NCI-H128 (cell line): Measurements from ENCODE around the gene KCNN3.
A peak's percentile ranks its signal among the peaks of the same experiment; 100 is the strongest.

Source experiments
- DNase-seq: peaks from one replicate; lab custom pipeline; 2025; ENCODE audit not compliant: unreplicated experiment; lab: John Stamatoyannopoulos, UW

The KCNN3 gene

DNA sequence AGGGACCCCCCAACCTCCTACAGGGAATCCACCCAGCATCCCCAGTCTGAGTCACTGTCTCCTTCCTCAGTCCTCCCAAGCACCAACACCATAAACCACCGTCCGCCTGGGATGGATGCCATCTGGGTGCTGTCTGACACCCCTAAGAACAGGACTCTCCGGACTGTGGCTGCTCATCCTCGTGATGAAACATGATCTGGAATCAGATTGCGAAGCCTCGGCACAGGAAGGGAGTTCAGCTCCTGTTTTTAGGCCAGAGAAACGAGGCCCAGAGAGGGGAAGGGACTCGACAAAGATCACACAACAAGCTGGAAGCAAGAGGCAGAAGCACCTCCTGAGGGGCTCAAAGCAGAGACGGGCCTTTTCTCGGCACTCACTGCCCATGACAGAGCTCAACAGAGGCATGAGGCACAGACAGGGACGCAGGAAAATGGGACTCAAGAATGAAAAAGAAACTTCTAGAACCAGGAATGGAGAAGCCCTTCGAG is 8.4 kb downstream of the KCNN3 start:
- no peak for DNase-seq

GRCh38 chr1:154860156-154860870 is 9.8 kb downstream of the KCNN3 start:
- DNase-seq = no peak

- no peak for DNase-seq
These were observed 10.3 kb downstream of the KCNN3 start for GRCh38 chr1:154859786-154860155.

GRCh38 chr1:154859151-154859785 is 10.8 kb downstream of the KCNN3 start:
- DNase-seq = no peak

GRCh38 chr1:154857441-154858215 is 12.5 kb downstream of the KCNN3 start:
- DNase-seq = no peak

GRCh38 chr1:154857022-154857421 is 13.1 kb downstream of the KCNN3 start:
- no peak for DNase-seq

DNA sequence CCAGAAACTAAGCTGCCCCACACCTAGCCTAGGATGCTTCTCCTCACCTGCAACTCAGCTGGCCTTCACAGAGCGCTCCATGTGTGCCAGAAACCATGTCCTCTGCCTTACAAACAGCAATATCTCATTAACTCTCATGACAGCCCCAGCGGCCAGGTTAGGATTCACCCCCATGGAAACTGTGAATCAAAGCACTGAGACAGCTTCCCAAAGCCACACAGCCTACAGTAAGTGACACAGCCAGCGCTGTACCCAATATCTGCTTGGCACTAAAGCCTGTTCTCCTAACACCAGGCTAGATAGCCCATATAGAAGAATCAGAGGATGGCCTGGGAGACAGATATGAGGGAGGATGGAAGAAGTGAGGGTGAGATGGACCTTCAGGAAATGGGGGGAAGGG is 13.5 kb downstream of the KCNN3 start:
- DNase-seq = no peak

- DNase-seq = no peak
These were observed 14.0 kb downstream of the KCNN3 start for GRCh38 chr1:154856049-154856448.

DNA sequence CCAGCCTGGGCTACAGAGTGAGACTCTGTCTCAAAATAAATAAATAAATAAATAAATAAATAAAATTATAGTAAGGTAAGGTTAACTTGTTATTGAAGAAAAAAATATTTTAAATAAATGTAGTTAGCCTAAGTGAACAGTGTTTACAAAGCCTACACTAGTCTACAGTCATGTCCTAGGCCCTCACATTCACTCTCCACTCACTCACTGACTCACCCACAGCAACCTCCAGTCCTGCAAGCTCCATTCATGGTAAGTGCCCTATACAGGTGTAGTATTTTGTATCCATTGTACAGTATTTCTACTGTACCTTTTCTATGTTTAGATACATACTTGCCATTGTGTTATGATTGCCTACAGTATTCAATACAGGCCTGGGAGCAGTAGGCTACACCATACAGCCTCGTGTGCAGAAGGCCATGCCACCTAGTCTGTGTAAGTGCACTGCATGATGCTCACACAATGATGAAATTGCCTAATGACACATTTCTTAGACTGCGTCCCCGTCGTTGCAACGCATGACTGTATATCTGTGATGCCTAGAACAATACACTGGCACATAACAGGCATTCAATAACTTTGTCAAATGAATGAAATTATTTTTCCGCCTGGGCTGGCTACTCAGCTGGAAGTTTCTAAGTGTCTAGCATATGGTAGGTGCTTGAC is 14.8 kb downstream of the KCNN3 start:
- no peak for DNase-seq

GRCh38 chr1:154852845-154853244 is 17.2 kb downstream of the KCNN3 start:
- no peak for DNase-seq

GRCh38 chr1:154851392-154852177 is 18.5 kb downstream of the KCNN3 start:
- no peak for DNase-seq

DNA sequence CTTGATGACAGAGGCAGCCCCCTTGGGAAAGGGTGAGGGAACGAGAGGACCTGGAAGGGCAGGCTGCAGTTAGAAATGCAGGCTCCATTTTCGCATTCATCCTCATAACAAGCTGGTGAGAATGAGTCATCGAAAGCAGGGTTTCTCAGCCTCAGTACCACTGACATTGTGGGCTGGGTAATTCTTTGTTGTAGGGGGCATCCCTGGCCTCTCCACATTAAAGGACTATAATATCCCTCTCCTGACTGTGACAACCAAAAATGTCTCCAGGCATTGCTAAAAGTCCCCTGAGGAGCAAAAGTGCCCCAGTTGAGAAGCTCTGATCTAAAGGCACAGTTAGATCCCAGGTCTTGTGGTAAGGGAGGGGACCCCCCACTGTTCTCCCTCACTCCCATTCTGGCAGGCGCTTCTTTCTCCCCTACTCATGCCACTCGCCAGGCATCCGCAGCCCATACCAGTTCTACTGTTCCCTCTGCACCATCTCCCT is 20.4 kb downstream of the KCNN3 start:
- no peak for DNase-seq

GRCh38 chr1:154848983-154849382 is 21.1 kb downstream of the KCNN3 start:
- DNase-seq = no peak

GRCh38 chr1:154847891-154848290 is 22.2 kb downstream of the KCNN3 start:
- DNase-seq = peak; percentile 34

GRCh38 chr1:154846565-154847442 is 23.3 kb downstream of the KCNN3 start:
- DNase-seq = no peak

- DNase-seq = no peak
These were observed 24.2 kb downstream of the KCNN3 start for GRCh38 chr1:154845879-154846278.

- DNase-seq = no peak
These were observed 24.9 kb downstream of the KCNN3 start for GRCh38 chr1:154845174-154845573.

DNA sequence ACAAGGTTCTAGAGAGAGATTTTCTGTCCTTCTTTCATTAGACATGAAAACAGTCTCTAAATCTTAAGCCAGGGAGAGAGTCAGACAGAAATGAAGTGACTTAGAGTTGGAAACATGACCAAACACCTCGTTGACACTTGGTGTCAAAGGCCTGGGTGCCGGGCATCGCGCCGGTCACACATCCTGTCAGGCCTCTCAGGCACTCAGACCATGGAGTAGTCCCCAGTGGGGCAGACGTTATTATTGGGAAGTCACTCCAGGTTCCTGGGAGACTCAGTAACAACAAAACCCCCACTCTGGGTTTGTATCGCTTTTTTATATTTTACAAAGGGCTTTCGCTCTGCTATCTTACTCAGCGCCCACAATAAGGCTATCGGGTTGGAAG is 25.8 kb downstream of the KCNN3 start:
- no peak for DNase-seq

- DNase-seq = no peak
These were observed 26.3 kb downstream of the KCNN3 start for GRCh38 chr1:154843636-154844296.
